ENCODE measurements around the gene CEACAM18.
A peak's percentile ranks its signal among the peaks of the same experiment; 100 is the strongest.
"Not testable (repeated sequence)": the region's sequence is repeated elsewhere in the genome, so short reads cannot be mapped to it uniquely, and the experiment has no call there.

The CEACAM18 gene

DNA sequence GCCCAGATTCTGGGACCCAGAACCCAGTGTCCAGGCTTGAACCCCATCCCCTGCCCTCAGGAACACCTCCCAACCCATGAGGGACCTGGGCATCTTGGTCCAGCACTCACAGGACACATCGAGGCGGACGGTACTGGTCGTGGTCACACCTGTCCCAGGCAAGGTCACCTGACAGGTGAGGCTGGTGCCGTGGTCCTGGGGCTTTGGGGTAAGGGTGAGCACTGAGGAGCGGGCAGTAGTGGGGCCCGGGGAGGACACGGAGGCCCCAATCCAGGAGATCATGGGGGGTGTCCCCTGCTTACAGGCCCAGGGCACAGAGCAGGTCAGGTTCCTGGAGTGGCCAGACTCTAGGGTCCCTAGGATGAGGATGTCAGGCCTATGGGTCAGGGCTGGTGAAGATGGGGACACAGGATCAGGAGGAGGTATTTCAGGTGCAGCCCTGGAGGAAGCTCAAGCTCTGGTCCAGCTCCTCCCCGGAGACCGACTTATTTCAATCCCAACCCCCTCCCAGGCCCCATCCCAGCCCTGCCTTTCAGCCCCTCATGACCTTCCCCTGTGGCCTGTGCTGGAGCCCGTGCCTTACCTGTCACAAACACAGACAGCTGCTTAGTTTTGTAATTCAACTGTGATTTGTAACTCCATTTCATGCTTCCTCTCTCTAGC, 20.9 kb upstream of the CEACAM18 start:
- no peak for ATAC-seq

DNA sequence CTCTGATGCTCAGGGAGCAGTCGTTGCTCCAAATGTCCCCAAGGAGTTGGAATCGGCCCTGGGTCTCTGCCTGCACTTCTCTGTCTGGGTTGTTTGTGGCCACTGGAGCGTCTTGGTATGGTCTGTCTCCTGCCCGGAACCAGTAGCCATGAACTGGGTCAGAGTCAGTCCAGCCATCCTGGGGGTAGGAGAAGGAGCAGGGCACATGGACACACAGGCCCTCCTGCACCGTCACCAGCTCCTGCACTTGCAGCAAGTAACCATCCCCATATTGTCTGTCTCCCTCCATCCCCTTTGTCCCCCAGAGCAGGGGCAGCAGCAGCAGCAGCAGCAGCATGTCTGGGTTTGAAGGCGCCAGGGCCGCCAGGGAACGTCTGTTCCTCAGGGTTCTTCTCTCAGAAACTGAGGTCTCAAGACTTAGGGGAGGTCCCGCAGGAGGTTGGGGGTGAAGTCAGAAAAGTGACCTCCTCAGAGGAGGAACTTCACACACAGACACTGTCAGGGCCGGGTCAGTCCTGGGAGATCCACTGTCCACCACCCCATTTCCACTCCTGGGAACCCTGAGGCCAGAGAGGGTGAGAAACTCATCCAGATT, 20.2 kb upstream of the CEACAM18 start, which contains the start of gene SIGLEC8:
Gene SIGLEC8, minus strand, starts transcription at position 404 of the 595 bp plus-strand sequence. Its CDS starts 67 bp downstream, at position 337.
- Mint-ChIP-seq H3K27ac (peak within 1 kb of the TSS; percentile 6), H3K36me3 (no peaks in the 10 kb centered on the region), H3K4me3 (no peak within 1 kb of the TSS), H3K9me3 (no peaks in the 10 kb centered on the region), H3K4me1 (peaks cover 19% of the 10 kb centered on the region)
- no peak for DNase-seq (ENCODE audit: low spot score in 2 of 2)
- ATAC-seq, result no peak

More for the DNA sequence above, 20.9 kb upstream of the CEACAM18 start:
- Mint-ChIP-seq H3K4me1 (peaks cover 14% of the 10 kb centered on the region), H3K27ac (peak overlapping the region; percentile 6), H3K4me3 (no peak overlapping the region), H3K9me3 (no peaks in the 10 kb centered on the region), H3K36me3 (no peaks in the 10 kb centered on the region)
- DNase-seq (ENCODE audit: low spot score in 2 of 2), result no peak

DNA sequence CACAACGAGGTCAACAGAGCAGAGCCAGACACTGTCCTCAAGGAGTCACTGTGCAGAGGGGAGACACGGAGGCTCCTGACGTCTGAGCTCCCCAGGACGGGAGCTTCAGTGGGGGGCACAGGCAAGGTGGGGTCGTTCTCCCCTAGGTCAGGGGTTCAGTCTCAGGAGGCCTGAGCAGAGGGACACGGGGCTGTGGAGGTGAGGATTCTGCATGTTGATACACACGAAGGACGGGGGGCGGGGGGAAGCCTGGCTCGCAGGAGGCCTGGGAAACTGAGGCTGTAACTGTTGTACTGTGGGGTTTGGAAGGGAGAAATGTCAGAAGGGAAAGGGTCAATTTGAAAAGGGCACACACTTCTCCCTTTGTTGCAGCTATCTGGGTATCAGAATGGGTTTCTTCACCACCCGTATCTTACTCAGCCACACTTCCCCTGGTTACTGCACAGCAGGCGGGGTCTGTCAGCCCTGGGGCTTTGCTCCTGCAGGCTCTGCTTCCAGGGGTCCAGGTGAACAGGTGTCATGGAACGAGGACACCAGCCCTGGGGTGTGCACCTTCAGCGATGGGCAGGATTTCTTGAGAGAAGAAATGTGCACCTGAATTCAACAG, 19.3 kb upstream of the CEACAM18 start:
- Mint-ChIP-seq H3K4me3 (no peak overlapping the region), H3K4me1 (peaks cover 24% of the 10 kb centered on the region), H3K36me3 (no peaks in the 10 kb centered on the region), H3K27ac (no peak overlapping the region), H3K9me3 (no peaks in the 10 kb centered on the region)
- DNase-seq (ENCODE audit: low spot score in 2 of 2) (no peak), ATAC-seq (no peak)

DNA sequence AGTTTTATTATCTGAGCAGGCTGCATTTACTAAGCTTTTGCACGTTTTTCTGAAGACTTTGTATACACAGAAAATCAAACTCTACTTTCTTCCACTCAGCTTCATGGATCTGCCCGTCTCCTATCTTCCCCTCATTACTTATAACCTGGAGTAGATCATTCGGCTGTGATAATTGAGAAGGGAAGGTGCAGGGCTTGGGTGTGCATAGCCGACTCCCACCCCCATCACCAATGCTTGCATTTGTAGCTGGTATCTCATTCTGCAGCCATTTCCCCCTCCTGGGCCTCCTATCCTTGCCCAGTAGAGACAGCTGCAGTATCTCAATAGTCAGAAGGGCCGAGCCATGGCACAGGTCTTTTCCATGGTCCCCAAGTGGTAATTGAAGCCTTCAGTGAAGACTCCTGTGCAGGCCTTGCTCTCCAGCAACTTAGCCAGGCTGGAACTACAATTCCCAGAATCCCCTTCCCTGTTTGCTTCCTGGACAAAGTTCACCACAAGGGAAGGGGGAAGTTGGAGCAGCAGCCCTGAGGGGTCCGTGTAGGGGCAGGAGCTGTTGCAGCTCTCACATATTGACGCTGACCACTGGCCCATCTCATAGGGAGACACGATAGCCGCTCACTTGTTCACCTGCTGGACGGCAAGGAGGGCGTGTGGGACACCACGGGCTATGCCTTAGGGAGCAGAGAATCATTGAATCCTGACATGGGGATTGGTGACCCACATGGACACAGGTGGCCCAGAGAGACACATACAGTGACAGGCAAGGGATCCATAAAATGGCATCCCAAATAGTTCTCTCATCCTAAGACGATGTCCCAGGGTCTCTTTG, 18.0 kb upstream of the CEACAM18 start:
- no peak overlapping the region for H3K4me3 Mint-ChIP-seq
- peak overlapping the region; percentile 29 for H3K27ac Mint-ChIP-seq
- ATAC-seq (no peak), DNase-seq (ENCODE audit: low spot score in 2 of 2) (no peak)
- H3K36me3 Mint-ChIP-seq, result no peaks in the 10 kb centered on the region
- H3K9me3 Mint-ChIP-seq, result no peaks in the 10 kb centered on the region
- peaks cover 24% of the 10 kb centered on the region for H3K4me1 Mint-ChIP-seq

DNA sequence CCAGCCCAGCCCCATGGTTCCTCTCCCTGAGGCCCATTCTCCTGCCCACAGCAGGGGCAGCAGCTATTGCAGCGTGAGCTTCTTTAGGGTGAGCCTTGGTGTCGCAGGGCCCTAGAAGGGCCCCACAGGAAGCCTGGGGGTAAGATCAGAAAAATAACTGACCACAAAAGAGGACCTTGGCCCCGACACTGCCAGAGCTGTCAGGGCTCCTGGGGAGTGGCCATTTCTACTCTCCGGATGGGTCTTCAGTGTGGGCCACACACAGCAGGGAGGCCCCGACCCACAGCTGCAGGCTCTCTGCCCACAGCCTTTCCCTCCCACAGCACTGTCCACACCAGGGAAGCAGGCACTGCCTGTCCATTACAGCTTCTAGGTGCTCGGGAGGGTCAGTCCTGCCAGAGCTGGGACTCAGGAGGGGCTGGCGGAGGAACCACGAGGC, 16.6 kb upstream of the CEACAM18 start:
- no peak overlapping the region for H3K4me3 Mint-ChIP-seq
- H3K36me3 Mint-ChIP-seq, result no peaks in the 10 kb centered on the region
- H3K27ac Mint-ChIP-seq, result no peak overlapping the region
- DNase-seq (ENCODE audit: low spot score in 2 of 2) (no peak), ATAC-seq (no peak)
- no peaks in the 10 kb centered on the region for H3K9me3 Mint-ChIP-seq
- H3K4me1 Mint-ChIP-seq, result peaks cover 24% of the 10 kb centered on the region

DNA sequence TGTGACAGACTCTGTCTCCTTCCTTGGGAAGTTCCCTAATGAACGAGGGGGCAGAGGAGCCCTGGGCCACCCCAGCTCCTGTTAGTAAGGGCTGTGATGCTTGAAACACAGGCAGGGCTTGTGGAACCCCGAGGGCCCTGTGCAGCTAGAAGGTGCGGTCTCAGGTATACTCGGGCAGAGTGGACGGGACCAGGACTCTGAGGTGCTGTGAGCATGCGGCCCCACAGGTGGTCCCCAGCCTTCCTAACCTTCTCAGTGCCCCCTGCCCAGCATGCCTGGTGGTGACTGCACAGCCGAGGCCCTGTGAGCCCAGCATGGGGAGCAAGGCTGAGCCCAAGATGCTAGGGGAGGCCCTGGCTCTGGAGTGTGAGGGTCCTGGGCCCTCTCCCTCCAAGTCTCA, 16.1 kb upstream of the CEACAM18 start:
- H3K4me3 Mint-ChIP-seq, result no peak overlapping the region
- DNase-seq (ENCODE audit: low spot score in 2 of 2), result no peak
- no peaks in the 10 kb centered on the region for H3K9me3 Mint-ChIP-seq
- peaks cover 24% of the 10 kb centered on the region for H3K4me1 Mint-ChIP-seq
- H3K36me3 Mint-ChIP-seq, result no peaks in the 10 kb centered on the region
- ATAC-seq, result no peak
- no peak overlapping the region for H3K27ac Mint-ChIP-seq

DNA sequence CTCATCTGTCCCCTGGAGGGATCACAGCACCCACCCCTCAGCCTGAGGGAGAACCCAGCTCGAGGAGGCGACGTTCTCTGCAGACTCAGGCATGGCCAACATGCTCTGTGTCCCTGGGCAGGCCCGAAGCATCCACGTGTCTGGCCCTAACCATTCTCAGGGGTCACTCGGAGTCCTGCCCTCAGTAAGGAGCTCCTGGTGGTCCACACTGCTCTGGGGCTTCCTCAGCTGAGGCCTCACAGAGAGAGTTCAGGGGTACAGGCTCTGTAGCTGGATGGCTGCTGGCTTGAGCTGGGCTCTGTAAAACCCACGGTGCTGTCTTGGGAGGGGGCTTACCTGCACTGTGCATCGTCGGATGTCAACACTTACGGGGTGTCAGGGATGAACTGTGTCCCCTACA, 15.7 kb upstream of the CEACAM18 start:
- H3K36me3 Mint-ChIP-seq, result no peaks in the 10 kb centered on the region

DNA sequence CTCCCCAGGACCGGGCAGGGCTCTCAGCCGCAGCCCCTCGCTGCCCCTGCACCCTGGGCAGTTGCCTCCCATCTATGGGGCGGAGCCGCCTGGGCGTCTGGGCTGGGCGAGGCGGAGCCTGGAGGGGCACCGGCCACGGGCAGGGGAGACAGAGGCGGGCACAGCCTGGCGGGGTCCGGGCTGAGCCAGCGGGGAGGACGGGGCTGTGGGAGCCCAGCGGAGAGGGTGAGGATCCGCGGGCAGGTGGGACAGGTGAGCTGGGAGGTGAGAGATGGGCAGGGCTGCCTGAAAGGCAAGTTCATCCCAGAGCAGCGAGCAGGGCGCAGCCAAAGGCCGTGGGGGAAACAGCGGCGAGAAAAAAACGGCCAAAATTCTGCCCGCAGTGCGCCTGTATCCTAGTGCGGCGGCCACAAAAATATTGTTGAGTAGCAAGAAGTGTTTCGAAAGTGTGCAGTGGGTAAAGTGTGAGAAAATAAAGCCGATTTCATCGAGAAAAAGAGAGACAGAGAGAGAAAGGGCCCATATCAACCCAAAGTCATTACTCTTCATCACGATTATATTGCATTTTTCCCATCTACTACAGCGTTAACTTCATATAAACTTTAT, 14.3 kb upstream of the CEACAM18 start:
- Mint-ChIP-seq H3K4me3 (peak overlapping the region; percentile 45), H3K4me1 (peaks cover 34% of the 10 kb centered on the region)
- not testable (repeated sequence) for H3K36me3 Mint-ChIP-seq; DNase-seq (ENCODE audit: low spot score in 2 of 2); H3K27ac Mint-ChIP-seq; H3K9me3 Mint-ChIP-seq
- peak; percentile 61 for ATAC-seq

More for the DNA sequence above, 15.7 kb upstream of the CEACAM18 start:
- DNase-seq (ENCODE audit: low spot score in 2 of 2), result no peak
- Mint-ChIP-seq H3K4me3 (no peak overlapping the region), H3K27ac (no peak overlapping the region), H3K9me3 (no peaks in the 10 kb centered on the region), H3K4me1 (peaks cover 26% of the 10 kb centered on the region)
- no peak for ATAC-seq

DNA sequence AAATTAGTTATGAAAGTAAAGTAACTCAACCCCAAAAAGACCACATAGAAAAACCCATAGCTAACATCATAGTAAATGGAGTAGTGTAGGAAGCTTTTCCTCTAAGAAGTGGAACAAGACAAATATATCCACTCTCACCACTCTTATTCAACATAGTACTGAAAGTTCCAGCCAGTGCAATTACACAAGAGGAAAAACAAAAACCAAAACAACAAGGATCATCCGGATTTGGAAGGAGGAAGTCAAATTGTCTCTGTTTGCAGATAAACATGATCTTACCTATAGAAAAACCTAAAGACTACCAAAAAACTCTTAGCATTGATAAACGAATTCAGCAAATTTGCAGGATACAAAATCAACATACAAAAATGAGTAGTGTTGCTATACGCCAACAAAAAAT, 11.6 kb upstream of the CEACAM18 start:
- no peaks in the 10 kb centered on the region for H3K9me3 Mint-ChIP-seq
- no peak overlapping the region for H3K27ac Mint-ChIP-seq
- H3K36me3 Mint-ChIP-seq, result no peaks in the 10 kb centered on the region
- no peak for ATAC-seq
- peaks cover 24% of the 10 kb centered on the region for H3K4me1 Mint-ChIP-seq
- H3K4me3 Mint-ChIP-seq, result no peak overlapping the region
- DNase-seq (ENCODE audit: low spot score in 2 of 2), result no peak

DNA sequence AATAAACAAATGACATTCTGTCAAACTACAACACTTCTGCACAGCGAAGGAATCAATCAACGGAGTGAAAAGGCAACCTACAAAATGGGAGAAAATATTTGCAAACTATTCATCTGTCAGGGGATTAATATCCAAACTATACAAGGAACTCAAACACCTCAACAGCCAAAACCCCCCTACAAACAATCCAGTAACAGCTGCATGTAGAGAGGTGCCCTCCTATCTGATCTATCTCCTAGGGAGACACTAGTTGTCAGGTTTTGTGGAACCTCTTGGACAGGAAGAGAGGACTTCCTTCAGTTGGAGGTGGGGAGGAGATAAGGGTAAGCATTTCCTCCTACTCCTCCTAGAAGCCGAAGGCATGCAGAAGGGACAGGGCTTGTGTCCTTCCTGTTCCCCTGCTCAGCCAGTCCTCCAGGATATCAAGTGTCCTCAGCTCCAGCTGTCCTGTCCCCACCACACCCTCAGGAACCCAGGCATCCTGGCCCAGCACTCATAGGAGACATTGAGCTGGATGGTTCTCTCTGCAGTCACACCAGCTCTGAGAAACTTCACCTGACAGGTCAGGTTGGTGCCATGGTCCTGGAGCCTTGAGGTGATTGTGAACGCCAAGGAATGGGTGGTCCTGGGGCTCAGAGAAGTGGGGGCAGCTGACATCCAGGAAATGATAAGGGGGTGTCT, 10.3 kb upstream of the CEACAM18 start:
- Mint-ChIP-seq H3K27ac (no peak overlapping the region), H3K4me1 (peaks cover 24% of the 10 kb centered on the region), H3K36me3 (no peaks in the 10 kb centered on the region), H3K4me3 (no peak overlapping the region), H3K9me3 (no peaks in the 10 kb centered on the region)
- no peak for DNase-seq (ENCODE audit: low spot score in 2 of 2)
- no peak for ATAC-seq

DNA sequence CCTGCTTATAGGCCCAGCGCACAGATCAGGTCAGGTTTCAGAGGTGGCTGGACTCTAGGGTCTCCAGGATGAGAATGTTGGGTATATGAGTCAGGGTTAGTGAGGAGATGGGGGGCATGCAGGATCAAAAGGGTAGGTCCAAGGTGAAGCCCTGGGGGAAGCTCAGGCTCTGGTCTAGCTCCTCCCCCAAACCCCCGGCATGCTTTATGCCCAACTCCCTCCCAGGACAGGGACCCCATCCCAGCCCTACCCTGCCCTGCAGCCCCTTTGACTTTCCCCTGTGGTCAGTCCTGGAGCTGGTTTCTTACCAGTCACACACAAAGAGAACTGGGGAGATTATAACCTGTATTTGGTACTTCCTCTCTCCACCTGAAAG, 9.8 kb upstream of the CEACAM18 start:
- no peak overlapping the region for H3K4me3 Mint-ChIP-seq
- H3K4me1 Mint-ChIP-seq, result peaks cover 22% of the 10 kb centered on the region
- no peak for ATAC-seq
- H3K36me3 Mint-ChIP-seq, result no peaks in the 10 kb centered on the region
- H3K27ac Mint-ChIP-seq, result no peak overlapping the region
- no peaks in the 10 kb centered on the region for H3K9me3 Mint-ChIP-seq
- DNase-seq (ENCODE audit: low spot score in 2 of 2), result no peak

DNA sequence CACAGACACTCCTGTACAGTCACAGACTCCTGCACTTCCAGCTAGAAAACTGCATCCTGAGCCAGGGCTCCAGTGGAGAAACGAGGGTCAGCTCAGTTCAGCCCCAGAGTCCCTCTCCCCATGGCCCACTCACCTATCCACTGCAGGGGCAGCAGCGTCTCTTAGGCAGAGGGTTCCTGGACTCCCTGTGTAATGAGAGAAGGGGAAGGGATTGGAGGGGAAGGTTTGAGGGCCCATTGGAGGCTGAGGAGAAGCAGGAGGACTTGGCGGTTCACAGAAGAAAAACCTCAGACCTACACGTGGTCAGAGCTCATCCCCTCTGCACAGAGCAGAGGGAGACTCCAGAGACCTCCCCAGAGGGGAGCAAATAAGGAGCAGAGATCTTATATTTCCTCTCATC, 9.2 kb upstream of the CEACAM18 start:
- no peak for DNase-seq (ENCODE audit: low spot score in 2 of 2)
- no peak for ATAC-seq
- H3K4me1 Mint-ChIP-seq, result peaks cover 20% of the 10 kb centered on the region

DNA sequence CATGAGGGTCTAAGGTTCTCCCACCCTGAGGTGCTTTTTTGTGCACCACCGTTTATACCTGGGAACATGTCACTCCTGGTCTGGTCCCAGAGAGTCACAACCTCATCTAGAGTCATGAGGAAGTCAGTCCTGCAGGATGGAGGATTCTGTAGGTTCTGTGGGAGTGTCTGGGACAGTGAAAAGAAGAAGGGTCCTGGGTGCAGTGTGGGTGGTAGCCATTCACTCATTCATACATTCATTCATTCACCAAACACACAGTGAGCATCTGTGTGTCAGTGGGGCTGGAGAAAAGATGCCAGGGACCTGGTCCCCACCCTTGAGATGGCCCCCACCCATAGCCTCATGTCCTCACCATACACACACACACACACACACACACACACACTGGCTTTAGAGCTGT, 8.7 kb upstream of the CEACAM18 start:
- Mint-ChIP-seq H3K27ac (no peak overlapping the region), H3K4me3 (no peak overlapping the region), H3K9me3 (no peaks in the 10 kb centered on the region), H3K36me3 (no peaks in the 10 kb centered on the region), H3K4me1 (peaks cover 20% of the 10 kb centered on the region)
- ATAC-seq (no peak), DNase-seq (ENCODE audit: low spot score in 2 of 2) (no peak)

More for the DNA sequence above, 9.2 kb upstream of the CEACAM18 start:
- Mint-ChIP-seq H3K4me3 (no peak overlapping the region), H3K9me3 (no peaks in the 10 kb centered on the region), H3K36me3 (no peaks in the 10 kb centered on the region), H3K27ac (no peak overlapping the region)

DNA sequence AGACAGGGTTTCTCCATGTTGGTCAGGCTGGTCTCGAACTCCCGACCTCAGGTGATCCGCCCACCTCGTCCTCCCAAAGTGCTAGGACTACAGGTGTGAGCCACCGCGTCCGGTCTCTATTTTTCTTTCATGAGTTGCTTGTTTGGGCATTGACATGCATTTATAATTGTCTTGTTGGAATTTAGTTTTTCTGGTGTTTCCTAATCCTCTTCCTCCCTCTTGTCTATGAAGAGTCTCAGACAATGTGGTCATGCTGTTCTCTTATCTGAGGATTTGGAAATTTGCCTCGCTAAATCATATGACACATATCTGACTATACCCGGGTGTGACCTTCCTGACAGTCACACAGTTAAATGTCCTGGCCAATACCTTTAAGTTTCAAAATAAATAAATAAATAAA, 7.4 kb upstream of the CEACAM18 start:
- Mint-ChIP-seq H3K4me3 (no peak overlapping the region), H3K27ac (no peak overlapping the region), H3K36me3 (no peaks in the 10 kb centered on the region), H3K9me3 (no peaks in the 10 kb centered on the region), H3K4me1 (peaks cover 20% of the 10 kb centered on the region)
- no peak for ATAC-seq
- DNase-seq (ENCODE audit: low spot score in 2 of 2), result no peak

DNA sequence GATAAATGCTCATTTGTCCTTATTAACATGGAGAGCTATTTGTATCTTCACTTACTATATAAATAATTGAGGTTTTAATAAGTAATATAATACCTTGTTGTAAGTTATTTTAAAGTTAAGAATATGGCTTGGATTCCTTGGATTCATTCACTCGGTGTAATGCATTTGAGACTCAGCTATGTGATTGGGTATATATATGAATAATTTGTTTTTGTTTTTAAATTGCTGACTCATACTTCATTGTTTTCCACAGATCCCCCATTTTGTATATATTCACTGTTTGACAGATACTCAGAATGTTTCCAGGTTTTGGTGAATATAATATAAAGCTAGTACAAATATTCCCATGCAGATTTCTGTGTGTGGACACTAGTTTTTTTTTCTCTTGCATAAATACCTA, 6.8 kb upstream of the CEACAM18 start:
- Mint-ChIP-seq H3K4me3 (no peak overlapping the region), H3K4me1 (peaks cover 20% of the 10 kb centered on the region), H3K27ac (no peak overlapping the region), H3K36me3 (no peaks in the 10 kb centered on the region), H3K9me3 (no peaks in the 10 kb centered on the region)
- no peak for DNase-seq (ENCODE audit: low spot score in 2 of 2)
- no peak for ATAC-seq

Data from stimulated activated effector memory CD8-positive, alpha-beta T cell treated with anti-CD3 and anti-CD28 coated beads, Interleukin-12 subunit alpha, Interleukin-12 subunit beta, amount 100 ng/mL, for 72 hours (primary cell).